AG09319 (cell line): Measurements from ENCODE around the gene PSMD12.
"Not testable (repeated sequence)": the region's sequence is repeated elsewhere in the genome, so short reads cannot be mapped to it uniquely, and the experiment has no call there.

Experiments used
- DNase-seq: peaks from one replicate; pipeline ENCODE4 v3.0.0-alpha.2; 2010; ENCODE audit warnings: low read depth; ENCODE audit errors: extremely low read depth
- CTCF ChIP-seq: IDR thresholded peaks from 2 replicates; pipeline ENCODE4 v1.5.1; 2011; ENCODE audit warnings: low read depth, mild to moderate bottlenecking, inconsistent platforms, low read length, moderate library complexity

Gene PSMD12

GRCh38 chr17:67328026-67328425 is 38.4 kb downstream of the PSMD12 start:
- DNase-seq: no peak

GRCh38 chr17:67326959-67327745 is 39.2 kb downstream of the PSMD12 start:
- not testable (repeated sequence) for DNase-seq

More at GRCh38 chr17:67328026-67328425, 38.4 kb downstream of the PSMD12 start:
- TF ChIP-seq CTCF: no peak

GRCh38 chr17:67326440-67326839 is 39.9 kb downstream of the PSMD12 start:
- no peak for DNase-seq
- TF ChIP-seq CTCF: no peak

- no peak for TF ChIP-seq CTCF
- DNase-seq: no peak
Observed at GRCh38 chr17:67324330-67324729, 42.0 kb downstream of the PSMD12 start.

- DNase-seq: no peak
Observed at GRCh38 chr17:67323445-67323844, 42.9 kb downstream of the PSMD12 start.

GRCh38 chr17:67322042-67322787 is 44.2 kb downstream of the PSMD12 start:
- no peak for TF ChIP-seq CTCF
- DNase-seq: no peak

More at GRCh38 chr17:67323445-67323844, 42.9 kb downstream of the PSMD12 start:
- no peak for TF ChIP-seq CTCF

- not testable (repeated sequence) for DNase-seq
Observed at GRCh38 chr17:67321486-67321885, 44.9 kb downstream of the PSMD12 start.

- no peak for TF ChIP-seq CTCF
- no peak for DNase-seq
Observed at GRCh38 chr17:67316781-67317180, 49.6 kb downstream of the PSMD12 start.
